Cardiac muscle cell (in vitro differentiated cells and primary cell): ENCODE measurements around the gene MBD5. TPM values are rescaled to one million over a fixed set of nuclear protein-coding genes. Genes with fewer than 3 reads are reported as not detected.
A peak's percentile ranks its signal among the peaks of the same experiment; 100 is the strongest.

Experiments used
- DNase-seq, 2 donors: peaks; one replicate each; pipeline versions ENCODE4 v3.0.0 to v3.0.0-alpha.2; 2010 to 2017; ENCODE audit warnings: low read depth in 1 of 2, low spot score in 1 of 2
- H3K27ac ChIP-seq: fragments of 200-600 bp; sonication (generic); 2 replicates; pipeline ENCODE4 v1.5.1; 2016
- H3K27me3 ChIP-seq: fragments of 200-600 bp; sonication (generic); 2 replicates; pipeline ENCODE4 v1.6.0; 2016; ENCODE audit warnings: control low read depth
- H3K36me3 ChIP-seq: fragments of 200-600 bp; sonication (generic); 2 replicates; pipeline ENCODE4 v1.5.1; 2016; ENCODE audit warnings: control low read depth
- H3K4me1 ChIP-seq: fragments of 200-600 bp; sonication (generic); 2 replicates; pipeline ENCODE4 v1.8.1; 2017; ENCODE audit warnings: low read depth, mild to moderate bottlenecking, mixed run types
- H3K4me3 ChIP-seq: fragments of 200-600 bp; sonication (generic); 2 replicates; pipeline ENCODE4 v1.5.1; 2016; ENCODE audit warnings: mild to moderate bottlenecking
- H3K9me3 ChIP-seq: fragments of 200-600 bp; sonication (generic); 2 replicates; pipeline ENCODE4 v1.5.1; 2017; ENCODE audit warnings: low read depth, mild to moderate bottlenecking, control low read depth
- polyA plus RNA-seq: library from polyadenylated mRNA; unstranded; fragments of >200 nt; fragmentation: Nextera tagmentation; extraction: Ambion mirVana; gene quantifications from 2 replicates; pipeline ENCODE4 v1.2.1, GENCODE V29; 2016
- total RNA-seq: library from RNA; depleted of rRNA; stranded (reverse); fragments of >200 nt; gene quantifications from 2 replicates; pipeline ENCODE4 v1.2.3, GENCODE V29; 2016
- TF ChIP-seq, protein P1 (sequence below): IDR thresholded peaks from 2 replicates; pipeline ENCODE4 v1.5.1; 2012; ENCODE audit warnings: low read depth, mild to moderate bottlenecking, low read length

The MBD5 gene
- total and polyA plus RNA-seq, 2 experiments from 2014 or later, result 44.5 to 45.6 TPM

GRCh38 chr2:148306027-148306426 lies 285.1 kb downstream of the MBD5 start:
- Histone ChIP-seq H3K9me3 (no peaks in the 10 kb centered on the region), H3K27me3 (no peaks in the 10 kb centered on the region), H3K27ac (no peak overlapping the region), H3K4me3 (no peak overlapping the region), H3K4me1 (peaks cover 5% of the 10 kb centered on the region), H3K36me3 (no peaks in the 10 kb centered on the region)
- TF ChIP-seq, protein P1, sequence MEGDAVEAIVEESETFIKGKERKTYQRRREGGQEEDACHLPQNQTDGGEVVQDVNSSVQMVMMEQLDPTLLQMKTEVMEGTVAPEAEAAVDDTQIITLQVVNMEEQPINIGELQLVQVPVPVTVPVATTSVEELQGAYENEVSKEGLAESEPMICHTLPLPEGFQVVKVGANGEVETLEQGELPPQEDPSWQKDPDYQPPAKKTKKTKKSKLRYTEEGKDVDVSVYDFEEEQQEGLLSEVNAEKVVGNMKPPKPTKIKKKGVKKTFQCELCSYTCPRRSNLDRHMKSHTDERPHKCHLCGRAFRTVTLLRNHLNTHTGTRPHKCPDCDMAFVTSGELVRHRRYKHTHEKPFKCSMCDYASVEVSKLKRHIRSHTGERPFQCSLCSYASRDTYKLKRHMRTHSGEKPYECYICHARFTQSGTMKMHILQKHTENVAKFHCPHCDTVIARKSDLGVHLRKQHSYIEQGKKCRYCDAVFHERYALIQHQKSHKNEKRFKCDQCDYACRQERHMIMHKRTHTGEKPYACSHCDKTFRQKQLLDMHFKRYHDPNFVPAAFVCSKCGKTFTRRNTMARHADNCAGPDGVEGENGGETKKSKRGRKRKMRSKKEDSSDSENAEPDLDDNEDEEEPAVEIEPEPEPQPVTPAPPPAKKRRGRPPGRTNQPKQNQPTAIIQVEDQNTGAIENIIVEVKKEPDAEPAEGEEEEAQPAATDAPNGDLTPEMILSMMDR, result no peak
- DNase-seq, result no peak

GRCh38 chr2:148317598-148317997 lies 296.7 kb downstream of the MBD5 start:
- no peaks in the 10 kb centered on the region for H3K9me3 ChIP-seq
- no peaks in the 10 kb centered on the region for H3K36me3 ChIP-seq
- H3K4me1 ChIP-seq, result no peaks in the 10 kb centered on the region
- H3K27ac ChIP-seq, result no peak overlapping the region
- H3K27me3 ChIP-seq, result no peaks in the 10 kb centered on the region
- DNase-seq, result no peak
- TF ChIP-seq, protein P1, result no peak
- no peak overlapping the region for H3K4me3 ChIP-seq

- no peaks in the 10 kb centered on the region for H3K27me3 ChIP-seq
- no peaks in the 10 kb centered on the region for H3K4me1 ChIP-seq
- no peak overlapping the region for H3K27ac ChIP-seq
- TF ChIP-seq, protein P1, result no peak
- H3K9me3 ChIP-seq, result no peaks in the 10 kb centered on the region
- H3K4me3 ChIP-seq, result no peak overlapping the region
- DNase-seq, result peak in 1 of 2 donors; percentile 47
- H3K36me3 ChIP-seq, result no peaks in the 10 kb centered on the region
Measured at GRCh38 chr2:148338541-148338940, 317.6 kb downstream of the MBD5 start.

GRCh38 chr2:148342086-148342485 lies 321.2 kb downstream of the MBD5 start:
- Histone ChIP-seq H3K36me3 (no peaks in the 10 kb centered on the region), H3K27ac (no peak overlapping the region), H3K9me3 (no peaks in the 10 kb centered on the region), H3K4me1 (no peaks in the 10 kb centered on the region), H3K4me3 (no peak overlapping the region), H3K27me3 (no peaks in the 10 kb centered on the region)
- TF ChIP-seq, protein P1, result no peak
- peak in 1 of 2 donors; percentile 6 for DNase-seq

DNA sequence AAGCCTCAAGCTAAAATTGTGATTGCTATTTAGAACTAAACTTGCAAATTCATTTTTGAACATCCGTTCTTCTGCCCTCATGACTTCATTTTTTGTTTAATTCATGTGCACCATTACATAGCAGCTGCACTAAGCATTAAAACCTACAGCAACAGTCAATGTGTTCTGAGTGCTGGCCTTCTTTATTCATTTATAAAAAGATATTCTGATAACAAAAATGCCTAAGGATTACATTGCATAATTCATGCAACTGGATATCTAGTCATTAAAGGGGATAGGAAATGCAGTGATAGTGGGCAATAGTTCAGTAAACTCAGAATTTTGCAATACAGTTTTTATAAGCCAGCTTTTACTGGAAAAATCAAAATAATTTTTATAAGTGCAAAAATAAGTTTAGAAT lies 329.3 kb downstream of the MBD5 start:
- no peaks in the 10 kb centered on the region for H3K36me3 ChIP-seq
- no peaks in the 10 kb centered on the region for H3K9me3 ChIP-seq
- TF ChIP-seq, protein P1, result no peak
- no peak overlapping the region for H3K27ac ChIP-seq
- no peaks in the 10 kb centered on the region for H3K27me3 ChIP-seq
- no peak overlapping the region for H3K4me3 ChIP-seq
- no peaks in the 10 kb centered on the region for H3K4me1 ChIP-seq
- DNase-seq, result peak in 1 of 2 donors; percentile 20
